ENCODE measurements around the gene RBBP8NL.
A peak's percentile ranks its signal among the peaks of the same experiment; 100 is the strongest.

DNA sequence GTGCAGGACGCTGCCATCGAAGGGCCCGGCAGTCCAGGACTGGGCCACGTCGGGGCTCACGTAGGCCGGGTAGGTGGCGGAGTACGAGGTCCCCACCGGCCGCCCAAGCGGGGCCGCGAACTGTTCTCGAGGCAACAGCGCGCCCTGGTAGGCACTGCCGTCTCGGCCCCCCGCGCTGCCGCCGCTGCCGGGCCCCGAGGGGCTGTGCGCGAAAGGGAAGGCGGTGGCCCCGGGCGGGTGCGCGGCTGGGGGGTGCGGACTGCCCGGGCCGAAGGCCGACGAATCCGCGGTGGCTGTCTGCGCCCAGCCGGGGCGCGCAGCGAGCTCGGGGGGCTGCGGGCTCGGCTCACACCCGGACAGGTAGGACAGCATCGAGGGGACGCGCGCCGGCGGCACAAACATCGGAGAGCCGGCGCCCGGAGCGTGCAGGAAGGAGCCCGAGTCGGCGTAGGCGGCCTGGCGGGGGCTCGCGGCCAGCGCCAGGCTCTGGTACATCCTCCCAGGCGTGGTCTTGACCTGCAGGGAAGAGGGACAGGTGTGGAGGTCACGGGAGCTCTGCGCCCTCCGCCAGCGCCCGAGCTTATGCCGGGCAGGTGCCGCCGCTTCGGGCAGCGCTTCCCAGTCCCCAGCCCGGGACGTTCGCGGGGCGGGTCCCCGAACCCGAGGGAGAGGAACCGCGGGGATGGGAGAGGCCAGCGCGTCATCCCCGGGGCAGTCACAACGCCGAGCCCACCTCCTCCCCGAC lies 47.9 kb upstream of the RBBP8NL start:
- TF ChIP-seq, protein P1, sequence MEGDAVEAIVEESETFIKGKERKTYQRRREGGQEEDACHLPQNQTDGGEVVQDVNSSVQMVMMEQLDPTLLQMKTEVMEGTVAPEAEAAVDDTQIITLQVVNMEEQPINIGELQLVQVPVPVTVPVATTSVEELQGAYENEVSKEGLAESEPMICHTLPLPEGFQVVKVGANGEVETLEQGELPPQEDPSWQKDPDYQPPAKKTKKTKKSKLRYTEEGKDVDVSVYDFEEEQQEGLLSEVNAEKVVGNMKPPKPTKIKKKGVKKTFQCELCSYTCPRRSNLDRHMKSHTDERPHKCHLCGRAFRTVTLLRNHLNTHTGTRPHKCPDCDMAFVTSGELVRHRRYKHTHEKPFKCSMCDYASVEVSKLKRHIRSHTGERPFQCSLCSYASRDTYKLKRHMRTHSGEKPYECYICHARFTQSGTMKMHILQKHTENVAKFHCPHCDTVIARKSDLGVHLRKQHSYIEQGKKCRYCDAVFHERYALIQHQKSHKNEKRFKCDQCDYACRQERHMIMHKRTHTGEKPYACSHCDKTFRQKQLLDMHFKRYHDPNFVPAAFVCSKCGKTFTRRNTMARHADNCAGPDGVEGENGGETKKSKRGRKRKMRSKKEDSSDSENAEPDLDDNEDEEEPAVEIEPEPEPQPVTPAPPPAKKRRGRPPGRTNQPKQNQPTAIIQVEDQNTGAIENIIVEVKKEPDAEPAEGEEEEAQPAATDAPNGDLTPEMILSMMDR (conservative IDR thresholded peaks at IDR 0.05 in 1 of 2, IDR thresholded peaks at IDR 0.05 in 1 of 2; ENCODE audit: low read depth in 1 of 2, low read length in 2 of 2) = no peak
- peak; percentile 94 for TF ChIP-seq EZH2 (IDR thresholded peaks at IDR 0.05; ENCODE audit: low read length, missing control alignments)

Measured in fibroblast of lung (primary cell).